A549 treated with DMSO at 1 μM for 4 hours (cell line): ENCODE data around the gene NDUFB10. TPM values are rescaled to one million over a fixed set of nuclear protein-coding genes. Genes with fewer than 3 reads are reported as not detected.

ENCODE experiments used
- total RNA-seq: library from RNA; stranded (reverse); fragments of 200-300 nt; extraction: Qiagen RNA extraction; gene quantifications from 5 replicates; pipeline ENCODE4 v1.2.3, GENCODE V29; 2022; ENCODE audit warnings: low read depth

Gene NDUFB10
- total RNA-seq, result 234 to 300 TPM (median 255 TPM) in 5 replicates

GRCh38 chr16:1959269-1960039 is at the start of gene NDUFB10:
Gene NDUFB10 (plus strand): TSS chr16:1959538. CDS start chr16:1959625, 87 bp downstream.

GRCh38 chr16:1918351-1919326 is 40.7 kb upstream of the NDUFB10 start, which contains the start of gene HS3ST6:
Gene HS3ST6 (minus strand): TSS chr16:1918415. CDS start chr16:1918323, 92 bp downstream.

GRCh38 chr16:1942810-1943726 is 16.3 kb upstream of the NDUFB10 start, which contains the start of gene MSRB1:
Gene MSRB1 (minus strand): TSS chr16:1943199. CDS start chr16:1943156, 43 bp downstream.

GRCh38 chr16:1964506-1965395 is 5.4 kb downstream of the NDUFB10 start, which contains the start of gene RPS2:
Gene RPS2 (minus strand): TSS chr16:1964826. CDS start chr16:1964625, 201 bp downstream.

GRCh38 chr16:1966460-1966859 is 7.1 kb downstream of the NDUFB10 start, which contains the start of gene RNF151:
Gene RNF151 (plus strand): TSS chr16:1966856. CDS start chr16:1966882, 26 bp downstream.

GRCh38 chr16:1971796-1972489 is 12.6 kb downstream of the NDUFB10 start, which contains the start of gene TBL3:
Gene TBL3 (plus strand): TSS chr16:1972053. CDS start chr16:1972165, 112 bp downstream.

GRCh38 chr16:1981398-1981836 is 22.1 kb downstream of the NDUFB10 start, which contains the start of gene NOXO1:
Gene NOXO1 (minus strand): TSS chr16:1981469. CDS start chr16:1981179, 290 bp downstream.

GRCh38 chr16:1983544-1984346 is 24.4 kb downstream of the NDUFB10 start, which contains the start of gene GFER:
Gene GFER (plus strand): TSS chr16:1984193. CDS start chr16:1984219, 26 bp downstream.

GRCh38 chr16:1989209-1990100 is 30.1 kb downstream of the NDUFB10 start, which contains the start of gene SYNGR3:
Gene SYNGR3 (plus strand): TSS chr16:1989970. CDS start chr16:1990103, 133 bp downstream.

GRCh38 chr16:2009791-2010510 is 50.6 kb downstream of the NDUFB10 start, which contains the start of gene ZNF598:
Gene ZNF598 (minus strand): TSS chr16:2009821.

Other genes starting within 250 kb of the NDUFB10 start
- gene NME3, start 188.0 kb upstream of the NDUFB10 start, total RNA-seq, result 29.4 to 60.4 TPM (median 53.3 TPM) in 5 replicates
- gene EME2, start 186.7 kb upstream of the NDUFB10 start, total RNA-seq, result 5.4 to 12.9 TPM (median 9.9 TPM) in 5 replicates
- gene MRPS34, start 186.4 kb upstream of the NDUFB10 start, total RNA-seq, result 163 to 261 TPM (median 224 TPM) in 5 replicates
- 16.1 to 25.3 TPM (median 22.5 TPM) in 5 replicates for gene SPSB3, start 177.0 kb upstream of the NDUFB10 start, total RNA-seq
- gene NUBP2, start 176.6 kb upstream of the NDUFB10 start, total RNA-seq, result 56.7 to 88.8 TPM (median 76.9 TPM) in 5 replicates
- gene IGFALS, start 165.8 kb upstream of the NDUFB10 start, total RNA-seq, result 0.07 to 0.13 TPM in 2 of 5 replicates, not detected in the others
- gene HAGH, start 132.7 kb upstream of the NDUFB10 start, total RNA-seq, result 57.8 to 69.7 TPM (median 62.0 TPM) in 5 replicates
- 42.2 to 49.6 TPM (median 45.3 TPM) in 5 replicates for gene FAHD1, start 132.3 kb upstream of the NDUFB10 start, total RNA-seq
- gene MEIOB, start 87.4 kb upstream of the NDUFB10 start, total RNA-seq, result 1.9 to 2.4 TPM (median 2.1 TPM) in 5 replicates
- gene HS3ST6, start 41.1 kb upstream of the NDUFB10 start, total RNA-seq, result 1.9 to 3.9 TPM (median 3.1 TPM) in 5 replicates
- 27.0 to 33.5 TPM (median 29.9 TPM) in 5 replicates for gene MSRB1, start 16.3 kb upstream of the NDUFB10 start, total RNA-seq
- 0.03 to 0.06 TPM in 2 of 5 replicates, not detected in the others for gene RPL3L, start 4.8 kb upstream of the NDUFB10 start, total RNA-seq
- gene RPS2, start 5.3 kb downstream of the NDUFB10 start, total RNA-seq, result 3,777 to 5,494 TPM (median 4,879 TPM) in 5 replicates
- gene RNF151, start 7.3 kb downstream of the NDUFB10 start, total RNA-seq, result not detected in 5 replicates
- 33.8 to 44.9 TPM (median 36.1 TPM) in 5 replicates for gene TBL3, start 12.5 kb downstream of the NDUFB10 start, total RNA-seq
- gene NOXO1, start 21.9 kb downstream of the NDUFB10 start, total RNA-seq, result 0.14 to 0.29 TPM (median 0.25 TPM) in 5 replicates
- gene GFER, start 24.7 kb downstream of the NDUFB10 start, total RNA-seq, result 26.3 to 42.5 TPM (median 39.7 TPM) in 5 replicates
- 6.4 to 7.6 TPM (median 6.9 TPM) in 5 replicates for gene SYNGR3, start 30.4 kb downstream of the NDUFB10 start, total RNA-seq
- gene ZNF598, start 50.3 kb downstream of the NDUFB10 start, total RNA-seq, result 44.1 to 62.0 TPM (median 55.9 TPM) in 5 replicates
- gene NPW, start 60.2 kb downstream of the NDUFB10 start, total RNA-seq, result 0.74 to 1.3 TPM (median 0.99 TPM) in 5 replicates
- gene NHERF2, start 67.4 kb downstream of the NDUFB10 start, total RNA-seq, result 38.6 to 58.8 TPM (median 54.7 TPM) in 5 replicates
- 34.0 to 46.7 TPM (median 42.0 TPM) in 5 replicates for gene NTHL1, start 88.3 kb downstream of the NDUFB10 start, total RNA-seq
- 34.3 to 44.5 TPM (median 38.4 TPM) in 5 replicates for gene TSC2, start 88.4 kb downstream of the NDUFB10 start, total RNA-seq
- 41.9 to 56.6 TPM (median 50.2 TPM) in 5 replicates for gene PKD1, start 176.4 kb downstream of the NDUFB10 start, total RNA-seq
- 3.0 to 4.5 TPM (median 3.3 TPM) in 5 replicates for gene RAB26, start 189.1 kb downstream of the NDUFB10 start, total RNA-seq
- 39.0 to 67.9 TPM (median 55.5 TPM) in 5 replicates for gene TRAF7, start 196.2 kb downstream of the NDUFB10 start, total RNA-seq
- 0.32 to 1.8 TPM (median 0.50 TPM) in 5 replicates for gene CASKIN1, start 237.1 kb downstream of the NDUFB10 start, total RNA-seq
- 44.7 to 55.3 TPM (median 47.9 TPM) in 5 replicates for gene MLST8, start 245.9 kb downstream of the NDUFB10 start, total RNA-seq